NCI-H1092 treated with DMSO at 0.1 percent for 48 hours (cell line): ENCODE measurements around the gene CALHM2.
A peak's percentile ranks its signal among the peaks of the same experiment; 100 is the strongest.

Experiments used
- DNase-seq: peaks from one replicate; lab custom pipeline; 2025; lab: John Stamatoyannopoulos, UW

CALHM2 gene

GRCh38 chr10:103416436-103417147, 35.6 kb downstream of the CALHM2 start:
- peak; percentile 16 for DNase-seq

- DNase-seq: no peak
Observed at GRCh38 chr10:103415581-103415980, 36.6 kb downstream of the CALHM2 start.

DNA sequence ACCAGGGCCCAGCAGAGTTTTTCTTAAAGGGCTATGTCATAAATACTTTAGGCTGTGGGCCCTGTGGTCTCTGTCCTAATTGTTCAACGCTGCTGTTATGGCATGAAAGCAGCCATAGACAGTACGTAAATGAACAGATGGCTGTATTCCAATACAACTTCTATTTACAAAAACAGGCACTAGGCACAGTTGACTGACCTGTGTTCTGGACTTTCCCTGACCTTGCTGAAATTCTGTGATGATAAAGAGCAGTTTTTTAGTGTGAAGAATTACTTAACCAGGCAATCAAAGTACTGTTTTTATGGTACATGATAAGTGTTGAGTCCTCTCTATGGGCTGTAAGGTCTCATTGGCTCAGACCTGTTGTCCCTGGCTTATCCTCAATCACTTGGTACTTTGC, 38.6 kb downstream of the CALHM2 start:
- no peak for DNase-seq

DNA sequence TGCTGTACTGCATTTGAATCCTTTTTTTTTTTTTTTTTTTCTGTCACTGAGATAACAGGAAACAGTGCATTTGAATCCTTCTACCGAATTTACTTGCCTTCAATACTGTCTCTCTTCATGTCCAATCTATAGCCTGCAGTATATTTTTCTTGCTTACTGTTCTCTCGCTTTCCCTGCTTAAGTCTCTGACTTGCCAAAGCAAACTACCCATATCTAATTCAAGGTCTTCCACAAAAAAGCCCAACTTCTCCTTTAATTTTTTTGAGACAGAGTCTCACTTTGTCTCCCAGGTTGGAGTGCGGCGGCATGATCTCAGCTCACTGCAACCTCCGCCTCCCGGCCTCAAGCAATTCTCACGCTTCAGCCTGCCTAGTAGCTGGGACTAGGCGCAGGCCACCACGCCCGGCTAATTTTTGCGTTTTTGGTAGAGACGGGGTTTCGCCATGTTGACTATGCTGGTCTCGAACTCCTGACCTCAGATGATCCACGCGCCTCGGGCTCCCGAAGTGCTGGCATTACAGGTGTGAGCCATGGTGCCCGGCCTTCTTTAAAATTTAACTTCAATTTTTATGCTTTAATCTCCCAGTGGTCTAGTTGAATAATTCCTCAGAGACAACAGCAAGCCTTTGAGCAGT, 54.9 kb downstream of the CALHM2 start:
- DNase-seq: no peak

DNA sequence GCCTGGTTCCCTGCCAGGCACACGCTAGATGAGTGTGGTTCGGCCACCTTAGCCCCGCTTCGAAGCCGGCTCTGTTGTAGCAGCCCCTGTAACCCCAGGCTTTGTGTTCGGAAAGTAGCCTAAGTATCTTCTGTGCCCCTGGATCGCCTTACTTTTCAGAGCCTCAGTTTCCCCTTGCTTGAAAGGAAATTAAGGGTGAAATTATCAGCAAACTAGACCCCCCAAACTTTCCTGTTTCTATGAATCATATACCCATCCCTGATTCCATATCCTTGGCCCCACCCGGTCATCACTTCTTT, 55.4 kb downstream of the CALHM2 start:
- DNase-seq: no peak
